Measurements from ENCODE around the gene CDK11B. TPM values are rescaled to one million over a fixed set of nuclear protein-coding genes. Genes with fewer than 3 reads are reported as not detected.

The CDK11B gene
- total and polyA plus RNA-seq, 12 donors = 8.8 to 65.4 (median 19.5) TPM

DNA sequence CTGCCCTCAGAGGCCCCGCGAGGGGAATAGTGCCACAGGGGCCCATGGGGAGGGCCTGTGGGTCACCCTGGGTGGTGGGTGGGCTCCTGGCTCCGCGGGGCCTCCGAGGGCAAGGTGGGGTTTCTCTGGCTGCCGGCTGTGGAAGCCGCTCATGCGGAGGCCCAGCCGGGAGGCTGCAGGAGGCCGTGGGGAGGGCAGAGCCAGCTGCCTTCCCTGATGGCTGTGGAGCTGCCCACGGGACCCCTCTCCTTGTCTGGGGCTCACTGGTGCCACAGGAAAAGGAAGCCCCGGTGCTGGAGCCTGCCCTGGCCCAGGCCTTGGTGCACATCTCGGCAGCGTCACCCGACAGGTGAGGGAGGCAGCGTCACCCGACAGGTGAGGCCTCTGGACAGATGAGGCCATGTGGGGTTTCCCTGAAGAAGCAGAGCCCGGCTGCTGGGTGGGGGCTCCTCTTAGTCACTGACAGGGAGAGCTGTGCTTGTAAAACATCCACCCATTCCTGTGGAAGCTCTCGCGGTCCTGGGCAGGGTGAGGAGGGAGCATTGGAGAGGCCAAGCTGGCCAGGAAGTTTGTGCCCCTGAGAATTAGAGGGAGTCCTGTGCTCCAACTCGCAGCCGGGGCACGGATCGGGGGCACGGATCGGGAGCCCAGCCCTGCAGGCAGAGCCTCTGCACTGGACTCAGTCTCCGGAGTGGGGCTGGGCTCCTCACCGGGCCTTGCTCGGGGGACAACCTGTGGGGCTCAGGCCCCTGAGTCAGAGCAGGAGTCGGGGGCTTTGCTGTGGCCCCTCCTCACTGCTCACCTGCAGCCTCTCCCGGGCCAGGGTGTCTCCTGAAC, 37.4 kb downstream of the CDK11B start:
- Histone ChIP-seq H3K36me3 (replicated peaks in 1 of 2) (peaks cover 0 to 8% of the 10 kb centered on the region in 2 donors), H3K4me3 (no peak overlapping the region), H3K27ac (no peak overlapping the region), H3K27me3 (no peaks in the 10 kb centered on the region), H3K4me1 (replicated peaks in 1 of 2) (peaks cover 7 to 11% of the 10 kb centered on the region in 2 donors), H3K9me3 (replicated peaks in 1 of 3) (no peaks in the 10 kb centered on the region)
- TF ChIP-seq POLR2A (IDR thresholded peaks at IDR 0.05) = no peak
- TF ChIP-seq, protein P1, sequence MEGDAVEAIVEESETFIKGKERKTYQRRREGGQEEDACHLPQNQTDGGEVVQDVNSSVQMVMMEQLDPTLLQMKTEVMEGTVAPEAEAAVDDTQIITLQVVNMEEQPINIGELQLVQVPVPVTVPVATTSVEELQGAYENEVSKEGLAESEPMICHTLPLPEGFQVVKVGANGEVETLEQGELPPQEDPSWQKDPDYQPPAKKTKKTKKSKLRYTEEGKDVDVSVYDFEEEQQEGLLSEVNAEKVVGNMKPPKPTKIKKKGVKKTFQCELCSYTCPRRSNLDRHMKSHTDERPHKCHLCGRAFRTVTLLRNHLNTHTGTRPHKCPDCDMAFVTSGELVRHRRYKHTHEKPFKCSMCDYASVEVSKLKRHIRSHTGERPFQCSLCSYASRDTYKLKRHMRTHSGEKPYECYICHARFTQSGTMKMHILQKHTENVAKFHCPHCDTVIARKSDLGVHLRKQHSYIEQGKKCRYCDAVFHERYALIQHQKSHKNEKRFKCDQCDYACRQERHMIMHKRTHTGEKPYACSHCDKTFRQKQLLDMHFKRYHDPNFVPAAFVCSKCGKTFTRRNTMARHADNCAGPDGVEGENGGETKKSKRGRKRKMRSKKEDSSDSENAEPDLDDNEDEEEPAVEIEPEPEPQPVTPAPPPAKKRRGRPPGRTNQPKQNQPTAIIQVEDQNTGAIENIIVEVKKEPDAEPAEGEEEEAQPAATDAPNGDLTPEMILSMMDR (IDR thresholded peaks at IDR 0.05) = no peak
- DNase-seq = no peak
- intact Hi-C loops (cut with DNase I) = no loop called here
- 87 to 91% (median 89%) methylated on average over 11 to 31 of the region's 31 CpGs for WGBS, 4 donors

DNA sequence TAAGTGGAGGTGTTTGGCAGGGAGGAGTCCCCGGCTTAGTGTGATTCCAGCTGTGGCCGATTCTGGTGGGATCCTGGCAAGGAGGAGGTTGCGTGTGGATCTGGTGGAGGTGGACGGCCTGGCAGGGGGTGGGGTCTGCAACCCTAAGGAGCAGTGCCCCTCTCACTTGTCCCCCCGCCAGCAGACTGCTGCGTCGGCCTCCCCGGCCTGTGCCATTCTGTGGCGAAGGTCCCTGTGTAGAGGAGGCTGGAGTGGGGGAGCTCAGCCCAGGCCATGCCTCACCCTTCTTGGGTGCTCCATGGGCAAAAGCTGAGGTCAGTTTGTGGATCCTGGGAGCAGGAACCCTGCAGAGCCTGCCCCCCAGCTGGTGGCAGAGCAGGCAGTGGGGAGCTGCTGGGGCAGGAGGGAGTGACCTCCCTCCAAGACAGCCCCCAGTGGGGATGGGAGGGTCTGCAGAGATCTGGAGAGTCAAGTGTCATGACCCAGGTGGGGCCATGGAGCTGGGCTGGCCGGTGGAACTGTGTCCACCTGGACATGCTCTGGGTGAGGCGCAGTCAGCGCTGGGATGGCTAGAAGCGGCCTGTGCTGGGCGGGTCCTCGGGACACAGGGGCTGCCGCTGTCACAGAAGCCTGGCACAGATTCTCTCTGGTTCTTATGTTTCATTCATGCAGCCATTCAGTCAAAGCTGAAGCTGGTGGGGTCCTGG, 38.2 kb downstream of the CDK11B start:
- no peak overlapping the region for H3K27ac ChIP-seq
- H3K36me3 ChIP-seq (replicated peaks in 1 of 2) = peaks cover 0 to 8% of the 10 kb centered on the region in 2 donors
- H3K4me3 ChIP-seq = no peak overlapping the region
- intact Hi-C loops (cut with DNase I) = no loop called here
- WGBS, 4 donors = 87 to 95% (median 89%) methylated on average over 9 to 16 of the region's 16 CpGs
- DNase-seq = no peak
- no peak for TF ChIP-seq POLR2A (IDR thresholded peaks at IDR 0.05)
- TF ChIP-seq, protein P1 (IDR thresholded peaks at IDR 0.05) = no peak
- H3K4me1 ChIP-seq (replicated peaks in 1 of 2) = peaks cover 8 to 13% of the 10 kb centered on the region in 2 donors
- no peaks in the 10 kb centered on the region for H3K27me3 ChIP-seq
- no peaks in the 10 kb centered on the region for H3K9me3 ChIP-seq (replicated peaks in 1 of 3)

DNA sequence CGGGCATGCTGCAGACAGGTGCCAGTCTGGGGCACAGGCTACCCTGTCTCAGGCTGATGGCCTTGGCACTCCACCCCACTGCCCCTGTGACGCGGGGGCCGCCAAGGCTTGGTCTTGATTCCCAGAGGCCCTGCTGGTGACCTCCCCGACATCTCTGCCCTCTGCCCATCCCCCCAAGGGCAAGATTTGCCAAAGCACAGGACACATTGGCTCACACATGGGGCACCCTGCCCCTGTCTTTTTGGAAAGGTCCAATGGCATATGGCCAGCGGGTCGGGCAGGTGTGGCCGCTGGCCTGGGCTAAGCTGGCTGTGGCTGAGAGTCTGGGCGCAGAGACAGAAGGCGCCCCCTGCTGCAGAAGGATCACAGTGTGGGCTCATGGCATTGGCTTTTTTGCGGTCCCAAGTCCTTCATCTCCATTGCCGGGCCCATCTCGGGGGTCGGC, 38.9 kb downstream of the CDK11B start:
- no peak overlapping the region for H3K27ac ChIP-seq

More for the DNA sequence above, 38.9 kb downstream of the CDK11B start:
- peaks cover 0 to 8% of the 10 kb centered on the region in 2 donors for H3K36me3 ChIP-seq (replicated peaks in 1 of 2)
- H3K4me1 ChIP-seq (replicated peaks in 1 of 2) = peaks cover 8 to 13% of the 10 kb centered on the region in 2 donors
- intact Hi-C loops (cut with DNase I) = no loop called here
- 57 to 80% (median 73%) methylated on average over 2 to 14 of the region's 14 CpGs for WGBS, 4 donors
- H3K9me3 ChIP-seq (replicated peaks in 1 of 3) = no peaks in the 10 kb centered on the region
- TF ChIP-seq POLR2A (IDR thresholded peaks at IDR 0.05) = no peak
- TF ChIP-seq, protein P1 (IDR thresholded peaks at IDR 0.05) = peak in 1 of 6 experiments; percentile 19
- no peaks in the 10 kb centered on the region for H3K27me3 ChIP-seq
- DNase-seq = no peak
- H3K4me3 ChIP-seq = no peak overlapping the region
